ENCODE data around the gene ERICH4. TPM values are rescaled to one million over a fixed set of nuclear protein-coding genes. Genes with fewer than 3 reads are reported as not detected.

The ERICH4 gene
- total and polyA plus RNA-seq, 2 of the 4 experiments (the other 2 are of a cell fraction), result not detected

GRCh38 chr19:41457241-41457640 is 14.3 kb downstream of the ERICH4 start:
- no peak overlapping the region for H4K5ac ChIP-seq (ENCODE audit: low read depth, low read length)
- no CpG with 5 or more reads among the region's 1 CpG for WGBS, 2 experiments (ENCODE audit: extremely low coverage in 2 of 2, insufficient read length in 1 of 2)
- H3K9me3 ChIP-seq (ENCODE audit: control insufficient read depth, insufficient read depth, low read length), result no peaks in the 10 kb centered on the region
- ATAC-seq (ENCODE audit: low read depth), result no peak
- no peak overlapping the region for H3K14ac ChIP-seq (replicated peaks; ENCODE audit: low read depth, low read length)
- CTCF ChIA-PET, result interaction anchor here (1.2 to 1.8 kb wide), 2 partner anchors 8 to 115 kb away, joined by 4 read pairs; no protein-coding TSS in a partner anchor
- DNase-seq, result no peak
- H4K8ac ChIP-seq (ENCODE audit: low read depth in 2 of 2, low read length in 2 of 2), result no peak overlapping the region
- H2BK20ac ChIP-seq (ENCODE audit: low read depth, low read length), result no peak overlapping the region
- no peaks in the 10 kb centered on the region for H3K36me3 ChIP-seq (ENCODE audit: control insufficient read depth, insufficient read depth, low read length)
- H4K91ac ChIP-seq (ENCODE audit: insufficient read depth, low read depth, low read length), result no peak overlapping the region
- no peak overlapping the region for H2BK15ac ChIP-seq (ENCODE audit: low read depth, low read length)
- no peak overlapping the region for H3K27ac ChIP-seq (ENCODE audit: insufficient read depth, low read length)
- intact Hi-C loops (cut with micrococcal nuclease) (no loop called here), in situ Hi-C loops (cut with MboI; ENCODE audit: low sequenced_read_pairs) (no loop called here), dilution Hi-C loops (cut with HindIII; ENCODE audit: low sequenced_read_pairs, unreplicated experiment) (no loop called here)
- no peak overlapping the region for H3K23ac ChIP-seq (ENCODE audit: low read depth, low read length)
- no peak overlapping the region for H3K9ac ChIP-seq (ENCODE audit: low read depth, low read length)
- H2BK5ac ChIP-seq (ENCODE audit: low read depth, low read length, poor library complexity, severe bottlenecking), result no peak overlapping the region
- BruUV-seq (replicated peaks), result no TSS peak
- no peak overlapping the region for H2AK9ac ChIP-seq (replicated peaks; ENCODE audit: low read depth, low read length, poor library complexity)
- no peak overlapping the region for H3K4me2 ChIP-seq (ENCODE audit: low read depth, low read length)
- H3K4ac ChIP-seq (ENCODE audit: low read depth, low read length), result no peak overlapping the region
- no peak overlapping the region for H3K56ac ChIP-seq (ENCODE audit: extremely low read depth, insufficient read depth, low read length)
- no peaks in the 10 kb centered on the region for H3K9me1 ChIP-seq (ENCODE audit: insufficient read depth, low read length)
- no peak overlapping the region for H2BK120ac ChIP-seq (ENCODE audit: low read depth, low read length)
- POLR2A ChIA-PET (ENCODE audit: unreplicated experiment), result no interaction called here
- H2AK5ac ChIP-seq (ENCODE audit: low read depth, low read length), result no peak overlapping the region
- H3K4me1 ChIP-seq (ENCODE audit: control insufficient read depth, insufficient read depth, low read length), result no peaks in the 10 kb centered on the region
- H3K79me1 ChIP-seq (ENCODE audit: low read depth in 1 of 2, low read length in 2 of 2), result no peaks in the 10 kb centered on the region
- TF ChIP-seq POLR2A (IDR thresholded peaks at IDR 0.05; ENCODE audit: low read depth, low read length) (no peak), ELK1 (IDR thresholded peaks at IDR 0.05; ENCODE audit: borderline replicate concordance, low read depth, low read length) (no peak), RCOR1 (IDR thresholded peaks at IDR 0.05; ENCODE audit: insufficient replicate concordance, low read length) (no peak), CHD1 (IDR thresholded peaks at IDR 0.05; ENCODE audit: low read depth, low read length) (no peak), MAFK (IDR thresholded peaks at IDR 0.05; ENCODE audit: low read depth, low read length) (no peak), CTCF (conservative IDR thresholded peaks at IDR 0.05; ENCODE audit: low read depth, low read length) (no peak), BHLHE40 (IDR thresholded peaks at IDR 0.05; ENCODE audit: low read depth, low read length) (no peak), CEBPB (IDR thresholded peaks at IDR 0.05; ENCODE audit: low read depth, low read length) (no peak), FOS (IDR thresholded peaks at IDR 0.05; ENCODE audit: low read depth, low read length) (no peak), MXI1 (IDR thresholded peaks at IDR 0.05; ENCODE audit: borderline replicate concordance, low read depth, low read length) (no peak), RFX5 (IDR thresholded peaks at IDR 0.05; ENCODE audit: low read depth, low read length) (no peak), MAZ (IDR thresholded peaks at IDR 0.05; ENCODE audit: borderline replicate concordance, low read depth, low read length) (no peak), NFE2L2 (IDR thresholded peaks at IDR 0.05; ENCODE audit: low read depth, low read length) (no peak), USF2 (IDR thresholded peaks at IDR 0.05; ENCODE audit: low read depth, low read length) (no peak), RAD21 (IDR thresholded peaks at IDR 0.05; ENCODE audit: low read length) (no peak)
- H2AFZ ChIP-seq (replicated peaks; ENCODE audit: low read length, poor library complexity), result no peak overlapping the region
- H3K18ac ChIP-seq (ENCODE audit: low read depth, low read length), result no peak overlapping the region
- no peaks in the 10 kb centered on the region; the same call in 1 of the 2 replicates for H3K27me3 ChIP-seq (ENCODE audit: control insufficient read depth, insufficient read depth, low read length)
- H4K20me1 ChIP-seq (ENCODE audit: insufficient read depth, low read length), result no peaks in the 10 kb centered on the region
- H3K4me3 ChIP-seq (ENCODE audit: insufficient read depth, low read depth, low read length), result no peak overlapping the region
